ENCODE measurements around the gene MSGN1. TPM values are rescaled to one million over a fixed set of nuclear protein-coding genes. Genes with fewer than 3 reads are reported as not detected.

Gene MSGN1
- total and polyA plus RNA-seq, 2 of the 8 experiments (the other 6 are each of a cell fraction or from before 2014, with no cell fraction given), result not detected

DNA sequence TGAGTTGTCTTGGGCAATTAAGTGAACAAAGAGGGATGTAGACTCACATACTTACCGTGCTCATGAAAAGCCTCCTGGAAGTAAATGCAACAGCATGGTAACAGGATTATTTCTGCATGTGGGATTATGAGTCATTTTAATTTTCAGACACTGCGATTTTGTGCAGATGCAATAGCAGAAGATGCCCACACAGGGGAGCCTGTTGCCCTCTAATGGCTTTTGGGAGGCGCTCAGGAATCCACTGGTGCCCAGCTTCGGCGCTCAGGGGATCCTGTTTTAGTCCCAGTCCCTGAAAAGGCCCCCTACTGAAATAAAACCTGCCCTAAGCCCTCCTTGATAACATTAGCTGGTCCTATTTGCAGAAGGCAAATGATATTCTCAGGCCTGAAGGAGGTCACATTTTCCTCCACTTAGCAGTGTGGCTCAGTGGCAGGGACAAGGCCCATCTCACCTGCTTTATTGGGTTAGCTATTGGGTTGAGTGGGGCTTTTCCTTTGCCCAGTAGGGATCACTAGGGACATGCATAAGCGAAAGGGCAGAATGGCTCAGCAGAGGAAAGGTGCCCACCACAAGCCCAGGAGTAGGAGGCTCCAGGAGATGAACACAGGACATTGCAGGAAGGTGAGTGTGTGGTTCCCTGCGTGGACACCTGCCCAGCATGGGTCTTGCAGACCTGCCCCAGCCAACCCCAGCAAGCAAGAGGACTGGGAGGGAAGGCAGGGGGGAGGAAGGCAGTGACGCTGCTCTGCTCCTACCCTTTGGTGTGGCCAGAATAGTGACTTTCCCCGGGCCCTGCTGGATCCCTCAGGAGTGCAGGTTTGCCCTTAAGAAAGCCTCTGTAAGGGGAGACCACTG is 35.7 kb downstream of the MSGN1 start (continued):
- TF ChIP-seq SIX5 (IDR thresholded peaks at IDR 0.05; ENCODE audit: low read depth, low read length) (no peak), JUND (IDR thresholded peaks at IDR 0.05; ENCODE audit: low read length) (peak; percentile 76), ATF3 (IDR thresholded peaks at IDR 0.05; ENCODE audit: insufficient read depth, low read depth, low read length) (no peak), NANOG (IDR thresholded peaks at IDR 0.05; ENCODE audit: insufficient read depth, low read depth, low read length, poor library complexity, severe bottlenecking) (no peak), CHD2 (IDR thresholded peaks at IDR 0.05; ENCODE audit: low read length) (no peak), SRF (IDR thresholded peaks at IDR 0.05; ENCODE audit: low read depth, low read length) (no peak), TEAD4 (IDR thresholded peaks at IDR 0.05; ENCODE audit: low read depth, low read length) (0 out of 2 replicates have a peak, but pooled peaks have one; percentile 24)
- TF ChIP-seq, protein P1, sequence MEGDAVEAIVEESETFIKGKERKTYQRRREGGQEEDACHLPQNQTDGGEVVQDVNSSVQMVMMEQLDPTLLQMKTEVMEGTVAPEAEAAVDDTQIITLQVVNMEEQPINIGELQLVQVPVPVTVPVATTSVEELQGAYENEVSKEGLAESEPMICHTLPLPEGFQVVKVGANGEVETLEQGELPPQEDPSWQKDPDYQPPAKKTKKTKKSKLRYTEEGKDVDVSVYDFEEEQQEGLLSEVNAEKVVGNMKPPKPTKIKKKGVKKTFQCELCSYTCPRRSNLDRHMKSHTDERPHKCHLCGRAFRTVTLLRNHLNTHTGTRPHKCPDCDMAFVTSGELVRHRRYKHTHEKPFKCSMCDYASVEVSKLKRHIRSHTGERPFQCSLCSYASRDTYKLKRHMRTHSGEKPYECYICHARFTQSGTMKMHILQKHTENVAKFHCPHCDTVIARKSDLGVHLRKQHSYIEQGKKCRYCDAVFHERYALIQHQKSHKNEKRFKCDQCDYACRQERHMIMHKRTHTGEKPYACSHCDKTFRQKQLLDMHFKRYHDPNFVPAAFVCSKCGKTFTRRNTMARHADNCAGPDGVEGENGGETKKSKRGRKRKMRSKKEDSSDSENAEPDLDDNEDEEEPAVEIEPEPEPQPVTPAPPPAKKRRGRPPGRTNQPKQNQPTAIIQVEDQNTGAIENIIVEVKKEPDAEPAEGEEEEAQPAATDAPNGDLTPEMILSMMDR (IDR thresholded peaks at IDR 0.05; ENCODE audit: control extremely low read depth in 1 of 3, insufficient read depth in 1 of 3, low read depth in 1 of 3, low read length in 3 of 3), result peak; percentile 63 to 91 (median 83)

Data from H1 (cell line).